H1 (cell line): ENCODE results near the gene KLHL3. TPM values are rescaled to one million over a fixed set of nuclear protein-coding genes. Genes with fewer than 3 reads are reported as not detected.

Experiments
- ATF3 ChIP-seq: IDR thresholded peaks from 2 replicates; pipeline ENCODE4 v1.6.1; 2011; ENCODE audit warnings: low read depth, mild to moderate bottlenecking, low read length; ENCODE audit not compliant: insufficient read depth
- EP300 ChIP-seq, 2 experiments: IDR thresholded peaks; 1 replicate in 1 of 2; 2 replicates in 1 of 2; pipeline ENCODE4 v1.6.1; 2011 to 2012; ENCODE audit warnings: low read depth in 2 of 2, low read length in 2 of 2, mild to moderate bottlenecking in 2 of 2, borderline replicate concordance in 1 of 2, inconsistent platforms in 1 of 2, moderate library complexity in 1 of 2
- JUN ChIP-seq: IDR thresholded peaks from 2 replicates; pipeline ENCODE4 v1.6.1; 2011; ENCODE audit warnings: low read depth, mild to moderate bottlenecking, improper control_type of control experiment, low read length
- SP4 ChIP-seq: IDR thresholded peaks from 2 replicates; pipeline ENCODE4 v1.6.1; 2012; ENCODE audit warnings: low read length, inconsistent platforms
- polyA plus RNA-seq, 7 experiments: library from polyadenylated mRNA; depleted of rRNA in 3 of 7; stranded (reverse) in 5 of 7; unstranded in 2 of 7; fragments of >200 nt in 5 of 7; fragments of 200-250 nt in 2 of 7; gene quantifications; 1 replicate in 5 of 7; 2 replicates in 1 of 7; 4 replicates in 1 of 7; pipeline versions ENCODE4 v1.2.1 to v1.2.3, GENCODE V29; 2011 to 2013; ENCODE audit warnings: missing spikeins in 2 of 7, mixed read lengths in 2 of 7
- total RNA-seq: library from RNA; stranded (reverse); fragmentation: NEBNext Ultra II Directional; extraction: Animal tissue kit (Norgen Biotek cat#: 25700); gene quantifications from 2 replicates; pipeline ENCODE4 v1.2.1, GENCODE V29; 2021

Gene KLHL3
- total and polyA plus RNA-seq, 2 of the 8 experiments (the other 6 are each of a cell fraction or from before 2014, with no cell fraction given) = 7.4 to 13.7 TPM

DNA sequence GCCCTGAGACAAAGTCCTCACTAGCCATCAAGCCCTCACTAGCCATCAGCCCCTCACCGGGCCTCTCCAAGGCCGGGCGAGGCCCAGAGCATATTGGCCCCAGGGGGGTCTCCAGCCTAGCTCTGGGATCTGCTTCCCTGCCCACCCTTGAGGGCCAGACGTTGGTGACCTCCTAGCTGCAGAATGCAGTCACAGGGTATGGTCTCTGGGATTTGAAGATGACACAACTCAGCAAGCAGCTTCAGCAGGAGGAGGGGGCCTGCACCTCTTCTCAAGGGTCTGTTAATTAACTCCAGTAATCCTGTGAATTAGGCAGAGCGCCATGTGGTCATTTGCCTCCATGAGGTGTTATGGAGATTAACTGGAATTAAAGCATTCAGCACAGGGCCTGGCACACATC lies 119.8 kb downstream of the KLHL3 start (continued):
- TF ChIP-seq ATF3 = no peak
- no peak for TF ChIP-seq JUN
- TF ChIP-seq EP300 (IDR thresholded peaks at IDR 0.05; ENCODE audit: borderline replicate concordance in 1 of 2, low read depth in 2 of 2, low read length in 2 of 2) = no peak
- TF ChIP-seq SP4 = no peak
